WTC11 (cell line): ENCODE results near the gene ZFP36L2. TPM values are rescaled to one million over a fixed set of nuclear protein-coding genes. Genes with fewer than 3 reads are reported as not detected.

Experiments
- ATAC-seq: fragments of 200-7000 bp; cut with Tn5 transposase; 2 replicates; pipeline ENCODE4 v1.10.0; 2021; ENCODE audit warnings: mild to moderate bottlenecking, moderate library complexity
- CTCF ChIA-PET: fragments of 300-600 bp; sonication (Branson Sonifier 250); formaldehyde crosslinking; loops from one replicate; lab custom pipeline; 2021; ENCODE audit warnings: antibody characterized with exemption; lab: Charles Lee
- POLR2A ChIA-PET: fragments of 350-600 bp; sonication (Branson Sonifier 250); formaldehyde crosslinking; loops from one replicate; lab custom pipeline; 2021; ENCODE audit warnings: antibody characterized with exemption; lab: Charles Lee
- DNase-seq: peaks from one replicate; pipeline ENCODE4 v3.0.0; 2021; ENCODE audit warnings: low spot score
- H3K27ac Mint-ChIP-seq: 2 replicates; pipeline ENCODE4 v1.8.0; 2021; ENCODE audit warnings: mixed read lengths
- H3K27me3 Mint-ChIP-seq: 2 replicates; pipeline ENCODE4 v1.8.0; 2021; ENCODE audit warnings: low read depth, mild to moderate bottlenecking, moderate library complexity, mixed read lengths
- H3K36me3 Mint-ChIP-seq: 2 replicates; pipeline ENCODE4 v1.8.0; 2021; ENCODE audit warnings: mixed read lengths
- H3K4me1 Mint-ChIP-seq: 2 replicates; pipeline ENCODE4 v1.8.0; 2022; ENCODE audit warnings: mixed read lengths
- H3K4me3 Mint-ChIP-seq: 2 replicates; pipeline ENCODE4 v1.8.0; 2021; ENCODE audit warnings: mild to moderate bottlenecking, moderate library complexity, mixed read lengths
- H3K9me3 Mint-ChIP-seq: 2 replicates; pipeline ENCODE4 v1.8.0; 2021; ENCODE audit warnings: mixed read lengths
- CREB1 ChIP-seq: sonication (generic); formaldehyde crosslinking; IDR thresholded peaks from 2 replicates; pipeline ENCODE4 v1.8.0; 2023; ENCODE audit warnings: mild to moderate bottlenecking, missing genetic modification reagents
- FOXK1 ChIP-seq: sonication (generic); formaldehyde crosslinking; IDR thresholded peaks from 2 replicates; pipeline ENCODE4 v1.8.0; 2022; ENCODE audit warnings: mild to moderate bottlenecking, moderate library complexity, missing genetic modification reagents
- FOXP1 ChIP-seq: sonication (generic); formaldehyde crosslinking; IDR thresholded peaks from 2 replicates; pipeline ENCODE4 v1.8.0; 2022; ENCODE audit warnings: missing genetic modification reagents, mild to moderate bottlenecking, moderate library complexity, borderline replicate concordance
- GABPB1 ChIP-seq: sonication (generic); formaldehyde crosslinking; IDR thresholded peaks from 2 replicates; pipeline ENCODE4 v1.8.1; 2023; ENCODE audit warnings: mild to moderate bottlenecking, missing genetic modification reagents
- IRF2 ChIP-seq: sonication (generic); formaldehyde crosslinking; IDR thresholded peaks from 2 replicates; pipeline ENCODE4 v1.8.0; 2022; ENCODE audit warnings: low read depth, missing genetic modification reagents, borderline replicate concordance
- NFATC4 ChIP-seq: fragments of 250-450 bp; sonication (Bioruptor Pico); IDR thresholded peaks from 2 replicates; pipeline ENCODE4 v1.9.0; 2021; ENCODE audit warnings: mild to moderate bottlenecking
- NFE2L1 ChIP-seq: sonication (generic); formaldehyde crosslinking; IDR thresholded peaks from 2 replicates; pipeline ENCODE4 v1.8.1; 2023; ENCODE audit warnings: missing genetic modification reagents
- NFYB ChIP-seq: sonication (generic); formaldehyde crosslinking; conservative IDR thresholded peaks from 2 replicates; pipeline ENCODE4 v1.8.0; 2022; ENCODE audit warnings: low read depth, missing genetic modification reagents
- TP53 ChIP-seq: sonication (generic); formaldehyde crosslinking; IDR thresholded peaks from 2 replicates; pipeline ENCODE4 v1.8.1; 2023; ENCODE audit warnings: mild to moderate bottlenecking, missing genetic modification reagents
- ZNF121 ChIP-seq: sonication (generic); formaldehyde crosslinking; IDR thresholded peaks from 2 replicates; pipeline ENCODE4 v1.8.0; 2023; ENCODE audit warnings: missing genetic modification reagents
- ZNF138 ChIP-seq: sonication (generic); formaldehyde crosslinking; conservative IDR thresholded peaks from 2 replicates; pipeline ENCODE4 v1.8.1; 2022; ENCODE audit warnings: mild to moderate bottlenecking, moderate library complexity, missing genetic modification reagents
- ZNF232 ChIP-seq: sonication (generic); formaldehyde crosslinking; IDR thresholded peaks from 2 replicates; pipeline ENCODE4 v1.8.0; 2022; ENCODE audit warnings: mild to moderate bottlenecking, missing genetic modification reagents
- total RNA-seq: library from RNA; stranded (reverse); gene quantifications from 3 replicates; pipeline ENCODE4 v1.2.3, GENCODE V29; 2021
- TF ChIP-seq, protein P1 (sequence below): fragments of 250-450 bp; sonication (Bioruptor Pico); IDR thresholded peaks from 2 replicates; pipeline ENCODE4 v1.9.0; 2021; ENCODE audit warnings: mild to moderate bottlenecking
- TF ChIP-seq, protein P2 (sequence below): sonication (generic); formaldehyde crosslinking; conservative IDR thresholded peaks from 2 replicates; pipeline ENCODE4 v1.8.1; 2023; ENCODE audit warnings: mild to moderate bottlenecking, low read depth, missing genetic modification reagents, moderate library complexity
- TF ChIP-seq, protein P3 (sequence below): sonication (generic); formaldehyde crosslinking; IDR thresholded peaks from 2 replicates; pipeline ENCODE4 v1.8.0; 2022; ENCODE audit warnings: missing genetic modification reagents

Gene ZFP36L2
- total RNA-seq, 1 experiment from 2014 or later, result 50.4 TPM

DNA sequence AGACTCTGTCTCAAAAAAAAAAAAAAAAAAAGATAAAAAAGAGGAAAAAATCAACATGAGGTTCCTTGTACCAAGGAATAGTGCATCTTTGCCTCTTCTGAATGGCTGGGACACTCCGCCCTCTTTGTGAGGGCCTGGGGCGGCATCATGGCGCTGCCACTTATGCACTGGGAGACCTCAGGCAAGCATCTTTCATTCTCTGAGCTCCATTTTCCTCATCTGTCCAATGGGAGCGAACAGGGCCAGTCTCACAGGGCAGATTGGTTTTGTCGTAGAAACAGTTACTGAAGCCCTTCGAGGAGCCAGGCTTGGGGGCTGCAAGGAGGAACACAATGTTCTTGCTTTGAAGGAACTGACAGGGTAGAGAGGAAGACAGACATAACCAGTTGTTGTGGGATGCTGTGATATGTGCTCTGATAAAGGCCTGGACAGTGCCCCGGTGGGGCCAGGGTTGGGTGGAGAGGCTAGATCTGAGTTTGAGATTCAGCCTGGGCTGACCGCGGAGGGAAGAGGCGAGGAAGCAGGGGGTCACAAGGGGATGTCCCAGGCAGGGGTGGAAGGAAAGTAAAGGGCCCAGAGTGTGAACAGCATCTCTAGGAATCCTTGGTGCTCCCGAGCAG lies 14.1 kb downstream of the ZFP36L2 start:
- H3K4me3 Mint-ChIP-seq, result no peak overlapping the region
- no peak for ATAC-seq
- no peaks in the 10 kb centered on the region for H3K9me3 Mint-ChIP-seq
- TF ChIP-seq ZNF138, result no peak
- no peak for TF ChIP-seq FOXK1 (CRISPR knock-in tag)
- TF ChIP-seq, protein P1, sequence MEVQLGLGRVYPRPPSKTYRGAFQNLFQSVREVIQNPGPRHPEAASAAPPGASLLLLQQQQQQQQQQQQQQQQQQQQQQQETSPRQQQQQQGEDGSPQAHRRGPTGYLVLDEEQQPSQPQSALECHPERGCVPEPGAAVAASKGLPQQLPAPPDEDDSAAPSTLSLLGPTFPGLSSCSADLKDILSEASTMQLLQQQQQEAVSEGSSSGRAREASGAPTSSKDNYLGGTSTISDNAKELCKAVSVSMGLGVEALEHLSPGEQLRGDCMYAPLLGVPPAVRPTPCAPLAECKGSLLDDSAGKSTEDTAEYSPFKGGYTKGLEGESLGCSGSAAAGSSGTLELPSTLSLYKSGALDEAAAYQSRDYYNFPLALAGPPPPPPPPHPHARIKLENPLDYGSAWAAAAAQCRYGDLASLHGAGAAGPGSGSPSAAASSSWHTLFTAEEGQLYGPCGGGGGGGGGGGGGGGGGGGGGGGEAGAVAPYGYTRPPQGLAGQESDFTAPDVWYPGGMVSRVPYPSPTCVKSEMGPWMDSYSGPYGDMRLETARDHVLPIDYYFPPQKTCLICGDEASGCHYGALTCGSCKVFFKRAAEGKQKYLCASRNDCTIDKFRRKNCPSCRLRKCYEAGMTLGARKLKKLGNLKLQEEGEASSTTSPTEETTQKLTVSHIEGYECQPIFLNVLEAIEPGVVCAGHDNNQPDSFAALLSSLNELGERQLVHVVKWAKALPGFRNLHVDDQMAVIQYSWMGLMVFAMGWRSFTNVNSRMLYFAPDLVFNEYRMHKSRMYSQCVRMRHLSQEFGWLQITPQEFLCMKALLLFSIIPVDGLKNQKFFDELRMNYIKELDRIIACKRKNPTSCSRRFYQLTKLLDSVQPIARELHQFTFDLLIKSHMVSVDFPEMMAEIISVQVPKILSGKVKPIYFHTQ (CRISPR knock-in tag), result no peak
- TF ChIP-seq IRF2, result no peak
- TF ChIP-seq TP53 (CRISPR knock-in tag), result no peak
- TF ChIP-seq, protein P2, sequence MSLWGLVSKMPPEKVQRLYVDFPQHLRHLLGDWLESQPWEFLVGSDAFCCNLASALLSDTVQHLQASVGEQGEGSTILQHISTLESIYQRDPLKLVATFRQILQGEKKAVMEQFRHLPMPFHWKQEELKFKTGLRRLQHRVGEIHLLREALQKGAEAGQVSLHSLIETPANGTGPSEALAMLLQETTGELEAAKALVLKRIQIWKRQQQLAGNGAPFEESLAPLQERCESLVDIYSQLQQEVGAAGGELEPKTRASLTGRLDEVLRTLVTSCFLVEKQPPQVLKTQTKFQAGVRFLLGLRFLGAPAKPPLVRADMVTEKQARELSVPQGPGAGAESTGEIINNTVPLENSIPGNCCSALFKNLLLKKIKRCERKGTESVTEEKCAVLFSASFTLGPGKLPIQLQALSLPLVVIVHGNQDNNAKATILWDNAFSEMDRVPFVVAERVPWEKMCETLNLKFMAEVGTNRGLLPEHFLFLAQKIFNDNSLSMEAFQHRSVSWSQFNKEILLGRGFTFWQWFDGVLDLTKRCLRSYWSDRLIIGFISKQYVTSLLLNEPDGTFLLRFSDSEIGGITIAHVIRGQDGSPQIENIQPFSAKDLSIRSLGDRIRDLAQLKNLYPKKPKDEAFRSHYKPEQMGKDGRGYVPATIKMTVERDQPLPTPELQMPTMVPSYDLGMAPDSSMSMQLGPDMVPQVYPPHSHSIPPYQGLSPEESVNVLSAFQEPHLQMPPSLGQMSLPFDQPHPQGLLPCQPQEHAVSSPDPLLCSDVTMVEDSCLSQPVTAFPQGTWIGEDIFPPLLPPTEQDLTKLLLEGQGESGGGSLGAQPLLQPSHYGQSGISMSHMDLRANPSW (CRISPR knock-in tag), result no peak
- no peak for TF ChIP-seq ZNF121 (CRISPR knock-in tag)
- no peak for TF ChIP-seq ZNF232 (CRISPR knock-in tag)
- no peak for TF ChIP-seq NFATC4
- TF ChIP-seq CREB1 (CRISPR knock-in tag), result no peak
- TF ChIP-seq NFE2L1 (CRISPR knock-in tag), result no peak
- TF ChIP-seq, all 79 proteins: peak for 0
- Mint-ChIP-seq H3K27me3 (no peaks in the 10 kb centered on the region), H3K27ac (no peak overlapping the region), H3K36me3 (no peaks in the 10 kb centered on the region), H3K4me1 (peaks cover 51% of the 10 kb centered on the region)
- POLR2A ChIA-PET, result interaction anchor here (0.5 kb wide), 1 partner anchor 90 kb away, joined by 5 read pairs; no protein-coding TSS in a partner anchor
- CTCF ChIA-PET, result interaction anchor here (0.6 to 0.7 kb wide), 3 partner anchors 28 to 1839 kb away, joined by 3 to 4 read pairs (median 3); no protein-coding TSS in a partner anchor
- DNase-seq, result no peak

DNA sequence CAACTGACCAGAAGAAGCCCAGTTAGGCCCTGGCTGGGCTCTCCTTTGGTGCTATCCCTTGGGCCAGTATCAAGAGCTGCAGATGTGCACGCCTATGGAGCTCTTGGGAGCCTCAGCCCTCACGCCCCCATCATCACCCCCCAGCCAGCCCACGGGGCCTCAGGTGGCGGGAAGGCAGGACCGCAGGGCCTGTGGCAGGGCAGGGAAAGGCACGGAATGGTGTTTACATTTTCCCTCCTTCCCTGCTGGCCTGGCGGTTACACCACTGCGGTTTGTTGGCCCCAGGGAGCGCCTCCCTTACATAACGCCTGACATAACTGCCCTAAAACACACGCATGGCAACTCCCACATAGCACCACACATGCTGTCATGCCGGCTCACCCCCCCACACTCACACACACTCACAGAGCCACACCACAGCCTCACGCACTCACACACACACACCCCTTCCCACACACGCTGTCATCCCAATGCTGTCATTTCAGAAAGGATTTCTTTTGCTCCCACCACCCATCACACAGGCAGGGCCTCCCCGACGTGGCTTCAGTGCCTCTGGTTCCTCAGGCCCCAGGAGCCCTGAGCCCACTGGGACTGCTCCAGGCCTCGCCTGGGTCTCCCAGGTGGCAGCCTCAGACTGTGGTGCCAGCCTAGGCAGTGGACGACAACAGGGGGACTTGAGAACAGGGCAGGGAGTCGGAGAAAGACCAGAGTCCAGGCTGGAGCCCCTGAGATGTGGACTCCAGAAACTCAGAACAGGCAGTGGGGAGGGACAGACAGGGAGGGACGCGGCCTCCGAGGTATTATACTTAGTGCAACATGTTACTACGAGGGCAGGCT lies 15.7 kb downstream of the ZFP36L2 start:
- DNase-seq, result no peak
- Mint-ChIP-seq H3K36me3 (no peaks in the 10 kb centered on the region), H3K9me3 (no peaks in the 10 kb centered on the region), H3K4me1 (peaks cover 40% of the 10 kb centered on the region)
- CTCF ChIA-PET, result interaction anchor here (0.9 to 1.0 kb wide), 2 partner anchors 11 to 16 kb away, joined by 3 read pairs; partner anchors contain the start of gene ZFP36L2
- TF ChIP-seq FOXK1 (CRISPR knock-in tag) (no peak), GABPB1 (CRISPR knock-in tag) (peak; percentile 87), FOXP1 (CRISPR knock-in tag) (no peak), NFYB (0 out of 2 replicates have a peak, but pooled peaks have one; percentile 5)
- TF ChIP-seq, protein P3, sequence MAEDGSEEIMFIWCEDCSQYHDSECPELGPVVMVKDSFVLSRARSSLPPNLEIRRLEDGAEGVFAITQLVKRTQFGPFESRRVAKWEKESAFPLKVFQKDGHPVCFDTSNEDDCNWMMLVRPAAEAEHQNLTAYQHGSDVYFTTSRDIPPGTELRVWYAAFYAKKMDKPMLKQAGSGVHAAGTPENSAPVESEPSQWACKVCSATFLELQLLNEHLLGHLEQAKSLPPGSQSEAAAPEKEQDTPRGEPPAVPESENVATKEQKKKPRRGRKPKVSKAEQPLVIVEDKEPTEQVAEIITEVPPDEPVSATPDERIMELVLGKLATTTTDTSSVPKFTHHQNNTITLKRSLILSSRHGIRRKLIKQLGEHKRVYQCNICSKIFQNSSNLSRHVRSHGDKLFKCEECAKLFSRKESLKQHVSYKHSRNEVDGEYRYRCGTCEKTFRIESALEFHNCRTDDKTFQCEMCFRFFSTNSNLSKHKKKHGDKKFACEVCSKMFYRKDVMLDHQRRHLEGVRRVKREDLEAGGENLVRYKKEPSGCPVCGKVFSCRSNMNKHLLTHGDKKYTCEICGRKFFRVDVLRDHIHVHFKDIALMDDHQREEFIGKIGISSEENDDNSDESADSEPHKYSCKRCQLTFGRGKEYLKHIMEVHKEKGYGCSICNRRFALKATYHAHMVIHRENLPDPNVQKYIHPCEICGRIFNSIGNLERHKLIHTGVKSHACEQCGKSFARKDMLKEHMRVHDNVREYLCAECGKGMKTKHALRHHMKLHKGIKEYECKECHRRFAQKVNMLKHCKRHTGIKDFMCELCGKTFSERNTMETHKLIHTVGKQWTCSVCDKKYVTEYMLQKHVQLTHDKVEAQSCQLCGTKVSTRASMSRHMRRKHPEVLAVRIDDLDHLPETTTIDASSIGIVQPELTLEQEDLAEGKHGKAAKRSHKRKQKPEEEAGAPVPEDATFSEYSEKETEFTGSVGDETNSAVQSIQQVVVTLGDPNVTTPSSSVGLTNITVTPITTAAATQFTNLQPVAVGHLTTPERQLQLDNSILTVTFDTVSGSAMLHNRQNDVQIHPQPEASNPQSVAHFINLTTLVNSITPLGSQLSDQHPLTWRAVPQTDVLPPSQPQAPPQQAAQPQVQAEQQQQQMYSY (CRISPR knock-in tag), result no peak
- TF ChIP-seq, all 79 proteins: peak for 2
- no peak overlapping the region for H3K27ac Mint-ChIP-seq
- H3K4me3 Mint-ChIP-seq, result no peak overlapping the region
- POLR2A ChIA-PET, result no interaction called here
- no peaks in the 10 kb centered on the region for H3K27me3 Mint-ChIP-seq
- ATAC-seq, result no peak
